WTC11 (cell line): ENCODE data around the gene FUBP3. TPM values are rescaled to one million over a fixed set of nuclear protein-coding genes. Genes with fewer than 3 reads are reported as not detected.

Experiments used
- ATAC-seq: fragments of 200-7000 bp; cut with Tn5 transposase; 2 replicates; pipeline ENCODE4 v1.10.0; 2021; ENCODE audit warnings: mild to moderate bottlenecking, moderate library complexity
- CTCF ChIA-PET: fragments of 300-600 bp; sonication (Branson Sonifier 250); formaldehyde crosslinking; loops from one replicate; lab custom pipeline; 2021; ENCODE audit warnings: antibody characterized with exemption; lab: Charles Lee
- POLR2A ChIA-PET: fragments of 350-600 bp; sonication (Branson Sonifier 250); formaldehyde crosslinking; loops from one replicate; lab custom pipeline; 2021; ENCODE audit warnings: antibody characterized with exemption; lab: Charles Lee
- DNase-seq: peaks from one replicate; pipeline ENCODE4 v3.0.0; 2021; ENCODE audit warnings: low spot score
- H3K27ac Mint-ChIP-seq: 2 replicates; pipeline ENCODE4 v1.8.0; 2021; ENCODE audit warnings: mixed read lengths
- H3K27me3 Mint-ChIP-seq: 2 replicates; pipeline ENCODE4 v1.8.0; 2021; ENCODE audit warnings: low read depth, mild to moderate bottlenecking, moderate library complexity, mixed read lengths
- H3K36me3 Mint-ChIP-seq: 2 replicates; pipeline ENCODE4 v1.8.0; 2021; ENCODE audit warnings: mixed read lengths
- H3K4me1 Mint-ChIP-seq: 2 replicates; pipeline ENCODE4 v1.8.0; 2022; ENCODE audit warnings: mixed read lengths
- H3K4me3 Mint-ChIP-seq: 2 replicates; pipeline ENCODE4 v1.8.0; 2021; ENCODE audit warnings: mild to moderate bottlenecking, moderate library complexity, mixed read lengths
- H3K9me3 Mint-ChIP-seq: 2 replicates; pipeline ENCODE4 v1.8.0; 2021; ENCODE audit warnings: mixed read lengths
- AFF4 ChIP-seq: sonication (generic); formaldehyde crosslinking; IDR thresholded peaks from 2 replicates; pipeline ENCODE4 v1.8.1; 2023; ENCODE audit warnings: mild to moderate bottlenecking, missing genetic modification reagents, borderline replicate concordance
- ELF4 ChIP-seq: sonication (generic); formaldehyde crosslinking; IDR thresholded peaks from 2 replicates; pipeline ENCODE4 v1.8.1; 2022; ENCODE audit warnings: low read depth, mild to moderate bottlenecking, moderate library complexity, missing genetic modification reagents
- FOXK1 ChIP-seq: sonication (generic); formaldehyde crosslinking; IDR thresholded peaks from 2 replicates; pipeline ENCODE4 v1.8.0; 2022; ENCODE audit warnings: mild to moderate bottlenecking, moderate library complexity, missing genetic modification reagents
- FOXP1 ChIP-seq: sonication (generic); formaldehyde crosslinking; IDR thresholded peaks from 2 replicates; pipeline ENCODE4 v1.8.0; 2022; ENCODE audit warnings: missing genetic modification reagents, mild to moderate bottlenecking, moderate library complexity, borderline replicate concordance
- GRHL2 ChIP-seq: fragments of 250-450 bp; sonication (Bioruptor Pico); IDR thresholded peaks from 2 replicates; pipeline ENCODE4 v1.8.0; 2022; ENCODE audit warnings: mild to moderate bottlenecking, moderate library complexity; ENCODE audit not compliant: insufficient replicate concordance, severe bottlenecking
- JUN ChIP-seq: sonication (generic); formaldehyde crosslinking; IDR thresholded peaks from 2 replicates; pipeline ENCODE4 v1.8.0; 2023; ENCODE audit warnings: mild to moderate bottlenecking, missing genetic modification reagents
- MXD4 ChIP-seq: fragments of 250-450 bp; sonication (Bioruptor Pico); IDR thresholded peaks from 2 replicates; pipeline ENCODE4 v1.8.0; 2021; ENCODE audit warnings: mild to moderate bottlenecking, moderate library complexity, borderline replicate concordance
- NFE2L1 ChIP-seq: sonication (generic); formaldehyde crosslinking; IDR thresholded peaks from 2 replicates; pipeline ENCODE4 v1.8.1; 2023; ENCODE audit warnings: missing genetic modification reagents
- NR1H2 ChIP-seq: sonication (generic); formaldehyde crosslinking; IDR thresholded peaks from 2 replicates; pipeline ENCODE4 v1.9.0; 2021; ENCODE audit warnings: mild to moderate bottlenecking, moderate library complexity, missing genetic modification reagents
- NR2C2 ChIP-seq: sonication (generic); formaldehyde crosslinking; IDR thresholded peaks from 2 replicates; pipeline ENCODE4 v1.8.0; 2022; ENCODE audit warnings: mild to moderate bottlenecking, missing genetic modification reagents
- PRDM15 ChIP-seq: sonication (generic); formaldehyde crosslinking; IDR thresholded peaks from 2 replicates; pipeline ENCODE4 v1.8.0; 2022; ENCODE audit warnings: missing genetic modification reagents
- TP53 ChIP-seq: sonication (generic); formaldehyde crosslinking; IDR thresholded peaks from 2 replicates; pipeline ENCODE4 v1.8.1; 2023; ENCODE audit warnings: mild to moderate bottlenecking, missing genetic modification reagents
- USF1 ChIP-seq: sonication (generic); formaldehyde crosslinking; IDR thresholded peaks from 2 replicates; pipeline ENCODE4 v1.8.0; 2022; ENCODE audit warnings: mild to moderate bottlenecking, missing genetic modification reagents
- ZBTB43 ChIP-seq: sonication (generic); formaldehyde crosslinking; IDR thresholded peaks from 2 replicates; pipeline ENCODE4 v1.8.1; 2023; ENCODE audit warnings: mild to moderate bottlenecking, missing genetic modification reagents
- ZNF121 ChIP-seq: sonication (generic); formaldehyde crosslinking; IDR thresholded peaks from 2 replicates; pipeline ENCODE4 v1.8.0; 2023; ENCODE audit warnings: missing genetic modification reagents
- ZNF138 ChIP-seq: sonication (generic); formaldehyde crosslinking; conservative IDR thresholded peaks from 2 replicates; pipeline ENCODE4 v1.8.1; 2022; ENCODE audit warnings: mild to moderate bottlenecking, moderate library complexity, missing genetic modification reagents
- ZNF396 ChIP-seq: fragments of 250-450 bp; sonication (Bioruptor Pico); IDR thresholded peaks from 2 replicates; pipeline ENCODE4 v1.8.0; 2021; ENCODE audit warnings: mild to moderate bottlenecking, moderate library complexity, borderline replicate concordance
- ZSCAN18 ChIP-seq: fragments of 250-450 bp; sonication (Bioruptor Pico); IDR thresholded peaks from 2 replicates; pipeline ENCODE4 v2.1.2; 2022; ENCODE audit warnings: mild to moderate bottlenecking, moderate library complexity
- total RNA-seq: library from RNA; stranded (reverse); gene quantifications from 3 replicates; pipeline ENCODE4 v1.2.3, GENCODE V29; 2021
- TF ChIP-seq, protein P1 (sequence below): sonication (generic); formaldehyde crosslinking; IDR thresholded peaks from 2 replicates; pipeline ENCODE4 v1.8.0; 2022; ENCODE audit warnings: mild to moderate bottlenecking, missing genetic modification reagents
- TF ChIP-seq, protein P2 (sequence below): sonication (generic); formaldehyde crosslinking; IDR thresholded peaks from 2 replicates; pipeline ENCODE4 v1.8.1; 2023; ENCODE audit warnings: mild to moderate bottlenecking, missing genetic modification reagents, moderate library complexity

Gene FUBP3
- total RNA-seq, 1 experiment from 2014 or later = 83.0 TPM

- H3K4me3 Mint-ChIP-seq = no peak overlapping the region
- POLR2A ChIA-PET = no interaction called here
- H3K36me3 Mint-ChIP-seq = peaks cover 23% of the 10 kb centered on the region
- CTCF ChIA-PET = interaction anchor here (0.6 kb wide), 1 partner anchor 48 kb away, joined by 4 read pairs; no protein-coding TSS in a partner anchor
- no peak for DNase-seq
- H3K4me1 Mint-ChIP-seq = peaks cover 15% of the 10 kb centered on the region
- no peaks in the 10 kb centered on the region for H3K9me3 Mint-ChIP-seq
- ATAC-seq = no peak
- no peaks in the 10 kb centered on the region for H3K27me3 Mint-ChIP-seq
- TF ChIP-seq FOXP1 (CRISPR knock-in tag) (no peak), JUN (CRISPR knock-in tag) (no peak), ZBTB43 (CRISPR knock-in tag) (no peak), ZNF138 (CRISPR knock-in tag) (no peak)
- no peak overlapping the region for H3K27ac Mint-ChIP-seq
Measured at GRCh38 chr9:130636648-130637020, 57.3 kb downstream of the FUBP3 start.

- TF ChIP-seq NR1H2 (CRISPR knock-in tag) (no peak), NR2C2 (CRISPR knock-in tag) (no peak), MXD4 (CRISPR knock-in tag) (no peak), ZNF121 (CRISPR knock-in tag) (no peak), ELF4 (CRISPR knock-in tag) (no peak), ZNF396 (CRISPR knock-in tag) (no peak), TP53 (CRISPR knock-in tag) (no peak), GRHL2 (CRISPR knock-in tag) (no peak), AFF4 (CRISPR knock-in tag) (no peak), USF1 (no peak), NFE2L1 (no peak), PRDM15 (CRISPR knock-in tag) (no peak), ZSCAN18 (no peak), FOXK1 (no peak)
- TF ChIP-seq, protein P1, sequence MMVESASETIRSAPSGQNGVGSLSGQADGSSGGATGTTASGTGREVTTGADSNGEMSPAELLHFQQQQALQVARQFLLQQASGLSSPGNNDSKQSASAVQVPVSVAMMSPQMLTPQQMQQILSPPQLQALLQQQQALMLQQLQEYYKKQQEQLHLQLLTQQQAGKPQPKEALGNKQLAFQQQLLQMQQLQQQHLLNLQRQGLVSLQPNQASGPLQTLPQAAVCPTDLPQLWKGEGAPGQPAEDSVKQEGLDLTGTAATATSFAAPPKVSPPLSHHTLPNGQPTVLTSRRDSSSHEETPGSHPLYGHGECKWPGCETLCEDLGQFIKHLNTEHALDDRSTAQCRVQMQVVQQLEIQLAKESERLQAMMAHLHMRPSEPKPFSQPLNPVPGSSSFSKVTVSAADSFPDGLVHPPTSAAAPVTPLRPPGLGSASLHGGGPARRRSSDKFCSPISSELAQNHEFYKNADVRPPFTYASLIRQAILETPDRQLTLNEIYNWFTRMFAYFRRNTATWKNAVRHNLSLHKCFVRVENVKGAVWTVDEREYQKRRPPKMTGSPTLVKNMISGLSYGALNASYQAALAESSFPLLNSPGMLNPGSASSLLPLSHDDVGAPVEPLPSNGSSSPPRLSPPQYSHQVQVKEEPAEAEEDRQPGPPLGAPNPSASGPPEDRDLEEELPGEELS (CRISPR knock-in tag) = no peak
- TF ChIP-seq, protein P2, sequence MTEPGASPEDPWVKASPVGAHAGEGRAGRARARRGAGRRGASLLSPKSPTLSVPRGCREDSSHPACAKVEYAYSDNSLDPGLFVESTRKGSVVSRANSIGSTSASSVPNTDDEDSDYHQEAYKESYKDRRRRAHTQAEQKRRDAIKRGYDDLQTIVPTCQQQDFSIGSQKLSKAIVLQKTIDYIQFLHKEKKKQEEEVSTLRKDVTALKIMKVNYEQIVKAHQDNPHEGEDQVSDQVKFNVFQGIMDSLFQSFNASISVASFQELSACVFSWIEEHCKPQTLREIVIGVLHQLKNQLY (CRISPR knock-in tag) = no peak
- H3K27me3 Mint-ChIP-seq = no peaks in the 10 kb centered on the region
- peaks cover 15% of the 10 kb centered on the region for H3K4me1 Mint-ChIP-seq
- H3K36me3 Mint-ChIP-seq = peaks cover 11% of the 10 kb centered on the region
- DNase-seq (no peak), ATAC-seq (peak; percentile 21; the same call in 1 of the 2 replicates)
- no peaks in the 10 kb centered on the region for H3K9me3 Mint-ChIP-seq
- H3K4me3 Mint-ChIP-seq = no peak overlapping the region
- H3K27ac Mint-ChIP-seq = peak overlapping the region; percentile 39
- POLR2A ChIA-PET = no interaction called here
- CTCF ChIA-PET = interaction anchor here (0.6 to 3.3 kb wide), 5 partner anchors 44 to 360 kb away, joined by 3 to 14 read pairs (median 3); no protein-coding TSS in a partner anchor
Measured at GRCh38 chr9:130638284-130639123, 59.1 kb downstream of the FUBP3 start.
